Hepatocyte (in vitro differentiated cells): Measurements from ENCODE around the gene MPHOSPH8. TPM values are rescaled to one million over a fixed set of nuclear protein-coding genes. Genes with fewer than 3 reads are reported as not detected.

Source experiments
- DNase-seq: peaks from one replicate; pipeline ENCODE4 v3.0.0-alpha.2; 2016; ENCODE audit warnings: low spot score
- H2AFZ ChIP-seq: fragments of 200-600 bp; sonication (generic); 2 replicates; pipeline ENCODE4 v1.6.0; 2016; ENCODE audit warnings: antibody characterized with exemption, mild to moderate bottlenecking
- H3K27ac ChIP-seq: fragments of 200-600 bp; sonication (generic); 2 replicates; pipeline ENCODE4 v1.5.1; 2016; ENCODE audit warnings: mild to moderate bottlenecking
- H3K27me3 ChIP-seq: fragments of 200-600 bp; sonication (generic); 2 replicates; pipeline ENCODE4 v1.6.1; 2016
- H3K36me3 ChIP-seq: fragments of 200-600 bp; sonication (generic); replicated peaks from 2 replicates; pipeline ENCODE4 v1.5.1; 2016; ENCODE audit warnings: low read depth; ENCODE audit not compliant: insufficient read depth
- H3K4me1 ChIP-seq: fragments of 200-600 bp; sonication (generic); 2 replicates; pipeline ENCODE4 v1.5.1; 2016; ENCODE audit warnings: mild to moderate bottlenecking, moderate library complexity; ENCODE audit not compliant: insufficient read depth
- H3K4me2 ChIP-seq: fragments of 200-600 bp; sonication (generic); 2 replicates; pipeline ENCODE4 v1.6.0; 2016
- H3K4me3 ChIP-seq: fragments of 200-600 bp; sonication (generic); 2 replicates; pipeline ENCODE4 v1.5.1; 2016; ENCODE audit warnings: mild to moderate bottlenecking
- H3K79me2 ChIP-seq: fragments of 200-600 bp; sonication (generic); 2 replicates; pipeline ENCODE4 v1.6.0; 2017; ENCODE audit warnings: mild to moderate bottlenecking
- H3K9me2 ChIP-seq: fragments of 200-600 bp; sonication (generic); replicated peaks from 2 replicates; pipeline ENCODE4 v1.6.0; 2017; ENCODE audit warnings: mild to moderate bottlenecking; ENCODE audit not compliant: insufficient read depth
- H3K9me3 ChIP-seq: fragments of 200-600 bp; sonication (generic); 2 replicates; pipeline ENCODE4 v1.5.1; 2016; ENCODE audit warnings: low read depth, mild to moderate bottlenecking
- H4K20me1 ChIP-seq: fragments of 200-600 bp; sonication (generic); 2 replicates; pipeline ENCODE4 v1.6.0; 2016; ENCODE audit warnings: mild to moderate bottlenecking; ENCODE audit not compliant: insufficient read depth, poor library complexity, severe bottlenecking
- CTCF ChIP-seq: fragments of 200-600 bp; sonication (generic); IDR thresholded peaks from 2 replicates; pipeline ENCODE4 v1.5.1; 2016; ENCODE audit warnings: antibody characterized with exemption, mild to moderate bottlenecking; ENCODE audit not compliant: poor library complexity
- EZH2 ChIP-seq: fragments of 200-600 bp; sonication (generic); IDR thresholded peaks from 2 replicates; pipeline ENCODE4 v1.6.1; 2016; ENCODE audit warnings: antibody characterized with exemption, mild to moderate bottlenecking, borderline replicate concordance
- EZH2phosphoT487 ChIP-seq: fragments of 200-600 bp; sonication (generic); IDR thresholded peaks from one replicate; pipeline ENCODE4 v1.6.1; 2018; ENCODE audit warnings: antibody characterized with exemption, mild to moderate bottlenecking, low read depth, moderate library complexity; ENCODE audit not compliant: unreplicated experiment, severe bottlenecking
- WGBS: methylation state at CpG from one replicate; pipeline ENCODE4 v1.1.6; 2016; ENCODE audit warnings: low lambda C conversion rate; ENCODE audit errors: missing lambda C conversion rate; 5-methylcytosine and 5-hydroxymethylcytosine counted together
- polyA plus RNA-seq: library from polyadenylated mRNA; unstranded; fragments of >200 nt; fragmentation: Nextera tagmentation; extraction: Ambion mirVana; gene quantifications from 2 replicates; pipeline ENCODE4 v1.2.1, GENCODE V29; 2016
- total RNA-seq: library from RNA; depleted of rRNA; stranded (reverse); fragments of >200 nt; gene quantifications from 2 replicates; pipeline ENCODE4 v1.2.3, GENCODE V29; 2014

Gene MPHOSPH8
- total and polyA plus RNA-seq, 2 experiments from 2014 or later = 12.8 to 17.5 TPM

DNA sequence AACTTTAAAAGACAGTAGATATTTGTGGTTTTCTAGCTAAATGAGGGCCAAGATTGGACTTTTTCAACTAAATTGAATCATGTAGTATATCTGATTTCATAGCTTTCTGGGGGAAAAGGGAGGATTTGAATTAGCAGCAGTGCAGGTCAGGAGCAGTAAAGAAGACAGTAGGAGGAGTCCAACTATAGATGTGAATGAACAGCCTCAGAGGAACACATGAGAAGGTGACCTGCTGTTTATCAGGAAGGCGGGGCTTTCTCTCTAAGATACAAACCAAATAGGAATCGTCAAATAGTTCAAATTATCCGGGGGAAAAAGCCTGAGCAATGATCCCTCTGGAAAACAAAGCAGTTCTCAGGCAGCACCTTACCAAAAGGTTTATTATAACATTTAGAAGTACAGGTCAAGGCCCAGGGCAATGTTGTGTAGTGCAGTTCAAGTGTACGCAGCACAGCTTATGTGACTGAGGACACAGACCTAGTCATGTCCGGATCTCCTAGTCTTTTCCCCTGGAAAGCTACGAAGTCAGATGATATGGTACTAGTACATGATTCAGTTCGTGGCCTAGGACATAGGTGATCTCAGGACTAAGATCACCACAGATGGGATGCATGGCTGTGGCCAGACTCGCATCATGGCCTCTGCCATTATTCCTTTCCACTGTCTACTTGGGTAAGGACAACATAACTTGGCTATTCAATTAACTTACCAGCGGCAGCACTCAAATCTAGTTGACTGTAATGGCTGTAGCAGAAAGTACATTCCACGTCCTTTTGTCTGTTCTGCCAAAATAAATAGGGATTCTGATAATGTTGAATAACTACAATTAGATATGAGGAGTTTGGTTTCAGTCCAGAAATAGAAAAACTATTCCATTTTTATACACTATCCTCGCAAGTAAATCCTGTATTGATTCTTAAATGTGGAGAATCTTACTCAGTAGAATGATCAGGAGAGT, 40.3 kb downstream of the MPHOSPH8 start:
- no peak overlapping the region for H3K4me2 ChIP-seq
- no peaks in the 10 kb centered on the region for H3K27me3 ChIP-seq
- TF ChIP-seq EZH2phosphoT487 = no peak
- no peak for TF ChIP-seq CTCF
- H3K4me3 ChIP-seq = no peak overlapping the region
- no peak for DNase-seq
- no peaks in the 10 kb centered on the region for H3K9me2 ChIP-seq
- no peaks in the 10 kb centered on the region for H4K20me1 ChIP-seq
- no peaks in the 10 kb centered on the region for H3K4me1 ChIP-seq
- WGBS = 93% methylated on average over 11 of the region's 11 CpGs
- no peak overlapping the region for H3K27ac ChIP-seq
- no peaks in the 10 kb centered on the region for H3K9me3 ChIP-seq
- no peak overlapping the region for H2AFZ ChIP-seq
- H3K79me2 ChIP-seq = no peaks in the 10 kb centered on the region
- H3K36me3 ChIP-seq = no peaks in the 10 kb centered on the region

DNA sequence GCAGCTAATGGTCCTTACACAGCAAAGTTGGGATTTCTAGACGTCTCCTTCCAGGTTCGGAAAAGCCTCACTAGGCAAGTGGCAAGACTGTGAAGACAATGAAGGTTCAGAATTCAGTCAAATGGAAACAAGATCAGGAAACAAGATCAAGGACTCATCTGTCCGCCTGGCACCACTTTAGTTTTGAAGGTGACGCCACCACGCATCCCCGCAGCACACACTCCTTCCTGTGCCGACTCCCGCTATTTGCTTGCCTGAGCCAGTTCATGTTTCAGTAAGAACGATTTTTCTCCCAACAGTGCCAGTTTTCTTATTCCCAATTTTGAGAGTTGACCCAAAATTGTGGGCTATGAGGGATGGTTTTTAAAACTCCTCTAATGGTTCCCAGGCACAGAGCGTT, 41.4 kb downstream of the MPHOSPH8 start:
- no peak for DNase-seq
- no peaks in the 10 kb centered on the region for H3K36me3 ChIP-seq
- no peak overlapping the region for H3K4me3 ChIP-seq
- no peaks in the 10 kb centered on the region for H3K79me2 ChIP-seq
- H3K27ac ChIP-seq = no peak overlapping the region
- H4K20me1 ChIP-seq = no peaks in the 10 kb centered on the region
- H3K4me2 ChIP-seq = no peak overlapping the region
- no peak overlapping the region for H2AFZ ChIP-seq
- WGBS = 97% methylated on average over 10 of the region's 10 CpGs
- no peaks in the 10 kb centered on the region for H3K27me3 ChIP-seq
- H3K9me2 ChIP-seq = no peaks in the 10 kb centered on the region
- no peaks in the 10 kb centered on the region for H3K9me3 ChIP-seq
- no peaks in the 10 kb centered on the region for H3K4me1 ChIP-seq
- TF ChIP-seq EZH2phosphoT487 = no peak
- no peak for TF ChIP-seq CTCF
- TF ChIP-seq EZH2 = no peak

- H3K4me2 ChIP-seq = no peak overlapping the region
- H3K9me2 ChIP-seq = no peaks in the 10 kb centered on the region
- no peak overlapping the region for H3K27ac ChIP-seq
- no peak overlapping the region for H3K4me3 ChIP-seq
- 95% methylated on average over 3 of the region's 3 CpGs for WGBS
- H2AFZ ChIP-seq = no peak overlapping the region
- no peaks in the 10 kb centered on the region for H3K36me3 ChIP-seq
- no peaks in the 10 kb centered on the region for H3K4me1 ChIP-seq
- H3K27me3 ChIP-seq = no peaks in the 10 kb centered on the region
- H3K9me3 ChIP-seq = no peaks in the 10 kb centered on the region
- H3K79me2 ChIP-seq = no peaks in the 10 kb centered on the region
- no peak for DNase-seq
- H4K20me1 ChIP-seq = no peaks in the 10 kb centered on the region
- TF ChIP-seq CTCF = no peak
These were observed 42.7 kb downstream of the MPHOSPH8 start for GRCh38 chr13:19676168-19676567.
